H54 (cell line): Measurements from ENCODE around the gene LSAMP.
"Not testable (repeated sequence)": the region's sequence is repeated elsewhere in the genome, so short reads cannot be mapped to it uniquely, and the experiment has no call there.

Experiments used
- DNase-seq: peaks from one replicate; pipeline ENCODE4 v3.0.0; 2011; ENCODE audit warnings: low spot score, mixed read lengths; ENCODE audit not compliant: insufficient read length
- FAIRE-seq: peaks from 3 replicates; lab custom pipeline; 2011; peaks lifted over from hg19 to GRCh38; lab: Jason Lieb, UNC
- POLR2A ChIP-seq: IDR thresholded peaks from 2 replicates; pipeline ENCODE4 v1.6.1; 2011; ENCODE audit warnings: low read depth, mild to moderate bottlenecking, low read length

The LSAMP gene

DNA sequence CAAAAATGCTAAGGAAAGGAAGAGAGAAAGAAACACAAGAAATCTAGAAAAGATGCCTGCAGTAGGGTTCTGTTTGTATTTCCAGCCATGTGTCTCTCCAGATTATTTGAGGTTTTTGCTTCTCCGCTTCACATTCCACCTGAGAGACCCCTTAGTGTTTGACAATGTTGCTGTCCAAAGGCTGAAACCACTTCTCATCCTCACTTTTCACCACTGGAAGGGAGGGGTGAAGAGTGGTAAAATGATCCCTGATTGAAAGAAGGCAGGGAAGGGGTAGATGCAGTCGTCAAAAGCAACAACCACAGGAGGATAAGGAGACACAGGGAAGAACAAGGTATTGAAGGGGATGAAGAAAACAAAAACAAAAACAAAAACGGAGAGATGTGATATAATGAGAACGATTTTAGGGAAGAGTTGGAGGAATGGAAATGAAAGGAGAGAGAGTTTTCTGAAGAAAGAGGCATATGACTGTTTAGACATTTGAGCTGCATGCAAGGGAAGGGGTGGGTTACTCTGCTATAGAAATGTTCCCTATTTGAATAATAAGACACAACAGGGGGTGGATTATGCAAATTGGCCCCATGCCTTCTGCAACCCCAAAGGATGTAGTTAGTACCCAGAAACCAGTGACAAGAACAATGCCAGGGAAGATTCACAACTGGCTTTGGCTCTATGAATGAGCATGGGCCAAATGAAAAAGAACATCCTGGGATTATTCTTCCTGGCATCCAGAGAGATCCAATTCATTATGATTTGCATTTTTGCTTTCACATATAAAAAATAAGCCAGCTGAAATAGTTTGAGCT is 586.1 kb downstream of the LSAMP start:
- TF ChIP-seq POLR2A = no peak
- FAIRE-seq (no peak), DNase-seq (no peak)

DNA sequence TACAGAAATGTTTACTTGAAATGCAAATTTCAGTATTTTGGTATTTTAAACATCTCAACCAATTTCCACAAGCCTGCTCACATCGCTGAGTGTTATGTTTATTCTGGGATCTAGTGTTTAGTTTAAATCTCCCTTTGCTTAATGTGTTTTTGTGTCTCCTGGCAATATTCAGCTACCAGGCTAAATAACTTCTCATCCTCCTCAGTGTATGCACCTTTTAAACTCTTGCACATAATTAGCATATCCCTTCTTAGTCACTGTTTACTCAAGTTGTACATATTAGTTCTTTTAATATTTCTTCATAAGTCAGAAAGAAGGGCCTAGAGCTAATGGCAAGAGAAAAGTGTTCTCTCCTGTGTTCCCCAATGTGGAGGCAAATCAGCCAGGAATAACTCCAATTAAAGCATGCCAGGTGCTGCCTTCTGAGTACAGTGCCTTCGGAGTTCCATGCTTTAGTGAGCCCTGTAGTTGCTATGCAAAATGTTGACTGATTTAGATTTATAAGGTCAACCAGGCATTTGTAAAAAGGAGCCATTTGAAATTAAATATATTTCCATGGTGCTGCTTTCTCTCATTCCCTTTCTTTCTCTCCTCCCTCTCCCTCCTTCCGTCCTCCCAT is 587.7 kb downstream of the LSAMP start:
- FAIRE-seq = no peak
- TF ChIP-seq POLR2A = no peak

DNA sequence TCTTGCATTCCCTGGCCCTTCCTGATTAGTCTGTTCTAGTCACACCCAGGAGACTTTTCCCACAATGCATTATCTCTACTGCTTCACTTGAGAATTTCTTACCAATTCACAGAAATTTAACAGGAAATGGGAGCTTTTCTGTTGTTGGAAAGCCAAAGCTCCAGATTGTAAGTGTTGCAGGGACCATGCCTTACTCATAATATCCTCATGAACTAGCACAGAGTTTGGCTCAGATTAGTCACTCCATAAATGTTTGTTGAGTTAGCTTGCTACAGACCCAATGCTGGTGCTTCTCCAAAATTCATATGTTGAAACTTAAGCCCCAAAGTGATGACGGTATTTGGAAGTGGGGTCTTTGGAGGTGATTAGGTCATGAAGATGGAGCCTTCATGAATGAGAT is 589.4 kb downstream of the LSAMP start:
- no peak for FAIRE-seq
- DNase-seq = no peak
- TF ChIP-seq POLR2A = no peak

More for the DNA sequence above, 587.7 kb downstream of the LSAMP start:
- no peak for DNase-seq

DNA sequence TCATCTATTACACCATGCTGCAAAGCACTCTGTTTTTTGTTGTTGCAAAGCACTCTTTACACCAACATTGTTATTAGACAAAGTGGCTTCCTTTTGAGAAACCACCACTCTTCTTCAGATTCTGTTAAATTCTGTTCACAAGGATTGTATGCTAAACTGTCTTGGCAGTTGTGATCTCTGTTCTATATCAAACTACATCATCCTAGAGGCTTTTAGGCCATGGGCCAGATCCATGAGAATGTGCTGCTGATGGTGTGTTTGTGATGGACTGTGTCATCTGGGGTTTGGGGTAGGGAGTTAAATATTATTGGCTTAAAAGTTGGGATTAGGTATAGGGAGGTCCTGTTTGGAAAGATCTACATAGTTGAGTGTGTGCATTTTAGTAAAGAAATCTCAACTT is 592.2 kb downstream of the LSAMP start:
- no peak for TF ChIP-seq POLR2A
- FAIRE-seq (no peak), DNase-seq (no peak)

DNA sequence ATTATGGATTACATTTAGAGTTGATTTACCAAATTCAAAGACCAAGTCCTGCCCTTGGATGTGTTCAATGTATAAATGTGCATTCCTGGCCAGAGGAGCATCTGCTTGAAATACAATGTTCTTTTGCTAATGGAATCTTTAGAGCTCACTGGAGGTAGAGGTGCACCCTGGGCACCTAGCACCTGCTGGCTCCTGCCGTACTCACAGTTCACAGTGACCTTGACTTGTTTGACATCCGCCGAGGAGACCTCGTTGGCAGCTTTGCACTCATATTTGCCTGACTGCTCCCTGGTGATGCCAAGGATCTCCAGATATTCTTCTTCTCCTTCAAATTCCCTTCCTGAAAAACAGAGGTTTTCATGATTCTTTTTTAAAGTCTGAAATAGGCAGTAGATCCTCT is 593.0 kb downstream of the LSAMP start:
- TF ChIP-seq POLR2A = no peak
- FAIRE-seq (no peak), DNase-seq (no peak)

DNA sequence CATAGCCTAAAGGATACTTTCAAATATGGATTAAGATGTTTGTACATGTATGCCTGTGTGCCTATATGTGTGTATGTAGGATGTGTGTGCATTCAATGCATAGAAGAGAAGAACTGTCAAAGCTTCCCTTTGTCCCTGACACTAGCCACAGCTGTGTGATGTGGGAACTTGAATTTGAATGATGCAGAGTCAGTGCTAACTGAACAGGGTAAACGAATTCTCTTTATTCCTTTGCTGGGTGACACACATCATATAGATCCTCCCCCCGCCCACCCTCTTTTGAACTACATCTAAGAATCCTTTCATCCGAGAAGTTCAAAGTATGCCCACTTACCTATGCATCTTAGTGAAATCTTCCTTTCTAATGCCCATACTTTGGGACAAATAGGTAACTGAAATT is 593.7 kb downstream of the LSAMP start:
- TF ChIP-seq POLR2A = no peak
- DNase-seq (no peak), FAIRE-seq (no peak)

DNA sequence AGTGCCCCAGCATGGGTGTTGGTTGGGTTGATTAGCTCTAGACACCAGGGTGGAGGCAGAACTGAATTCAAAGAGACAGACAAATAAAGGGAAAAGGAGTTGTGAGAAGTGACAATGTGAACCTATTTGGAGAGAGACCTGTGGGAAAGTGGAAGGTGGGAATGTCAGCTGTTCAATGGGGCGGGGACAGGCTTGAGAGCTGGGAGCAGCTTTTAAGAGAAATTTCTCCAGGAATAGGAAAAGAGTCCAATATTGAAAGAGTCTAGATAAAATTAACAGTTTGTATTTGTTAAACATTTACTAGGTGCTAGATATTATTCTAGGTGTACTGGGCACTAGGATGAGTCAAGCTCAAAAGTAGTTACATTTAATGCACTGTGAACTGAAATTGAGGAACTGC is 596.6 kb downstream of the LSAMP start:
- no peak for DNase-seq
- FAIRE-seq = no peak
- TF ChIP-seq POLR2A = no peak

DNA sequence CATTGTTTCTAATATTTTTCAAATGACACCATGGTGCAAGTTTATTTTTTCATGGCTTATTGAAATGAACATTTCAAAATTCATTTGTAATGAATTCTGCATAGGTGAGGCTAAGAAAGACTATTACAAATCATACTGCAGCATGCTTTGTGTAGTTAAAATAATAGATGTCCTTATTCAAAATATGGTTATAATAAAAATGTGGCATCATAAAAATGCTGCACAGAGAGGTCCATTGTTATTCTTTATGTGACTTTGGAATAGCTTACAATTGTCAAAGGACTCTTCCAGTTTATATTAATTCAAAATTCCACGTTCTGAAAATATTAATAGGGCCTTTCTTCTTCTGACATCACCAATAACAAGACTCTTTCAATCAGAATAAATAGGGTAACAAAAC is 599.3 kb downstream of the LSAMP start:
- TF ChIP-seq POLR2A = no peak
- DNase-seq (no peak), FAIRE-seq (no peak)

DNA sequence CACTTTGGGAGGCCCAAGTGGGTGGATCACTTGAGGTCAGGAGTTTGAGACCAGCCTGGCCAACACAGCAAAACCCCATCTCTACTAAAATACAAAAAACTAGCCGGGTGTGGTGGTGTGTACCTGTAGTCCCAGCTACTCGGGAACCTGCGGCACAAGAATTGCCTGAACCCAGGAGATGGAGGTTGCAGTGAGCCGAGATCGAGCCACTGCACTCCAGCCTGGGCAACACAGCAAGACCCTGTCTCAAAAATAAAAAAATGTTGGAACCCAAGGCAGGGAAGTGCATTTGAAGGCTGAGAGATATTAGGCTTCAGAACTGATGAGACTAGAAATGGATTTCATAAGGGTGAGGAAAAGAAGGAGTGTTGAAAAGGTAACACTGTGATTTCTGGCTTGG is 600.6 kb downstream of the LSAMP start:
- not testable (repeated sequence) for DNase-seq, FAIRE-seq

DNA sequence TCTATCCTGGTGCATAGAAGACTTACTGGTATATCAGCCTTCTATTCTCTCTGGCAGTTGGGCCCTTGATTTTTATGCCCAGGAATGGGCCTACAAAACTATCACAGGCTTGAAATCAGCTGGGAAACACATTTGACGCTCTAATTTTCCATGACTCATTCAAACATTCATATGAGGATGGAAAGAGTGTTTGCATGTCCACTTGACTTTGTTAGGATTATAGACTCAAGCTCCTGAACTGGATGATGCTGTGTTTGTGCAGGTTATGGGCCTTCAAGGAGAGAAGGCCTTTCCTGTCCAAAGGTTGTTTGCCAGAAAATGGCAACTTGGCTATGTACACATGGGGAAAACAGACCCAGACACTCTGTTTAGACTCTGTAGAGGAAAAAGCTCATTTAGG is 602.1 kb downstream of the LSAMP start:
- DNase-seq (no peak), FAIRE-seq (no peak)
- TF ChIP-seq POLR2A = no peak

DNA sequence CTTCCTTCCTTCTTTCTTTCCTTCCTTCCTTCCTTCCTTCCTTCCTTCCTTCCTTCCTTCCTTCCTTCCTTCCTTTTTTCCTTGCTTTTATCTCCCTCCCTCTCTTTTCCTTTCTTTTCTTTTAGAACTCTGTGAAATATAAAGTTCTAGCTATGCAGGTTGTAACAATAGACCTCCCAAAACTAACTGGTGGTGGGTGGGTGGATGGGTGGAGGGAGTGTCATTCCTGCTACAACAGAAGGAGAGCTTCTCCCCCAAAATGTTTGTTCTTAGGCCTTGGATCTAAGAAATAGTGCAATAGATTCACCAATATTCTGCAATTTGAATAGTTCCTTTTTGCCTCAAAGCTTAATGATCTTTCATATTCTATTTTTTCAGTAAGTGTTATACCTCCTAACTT is 606.0 kb downstream of the LSAMP start:
- FAIRE-seq (no peak), DNase-seq (no peak)
- TF ChIP-seq POLR2A = no peak

DNA sequence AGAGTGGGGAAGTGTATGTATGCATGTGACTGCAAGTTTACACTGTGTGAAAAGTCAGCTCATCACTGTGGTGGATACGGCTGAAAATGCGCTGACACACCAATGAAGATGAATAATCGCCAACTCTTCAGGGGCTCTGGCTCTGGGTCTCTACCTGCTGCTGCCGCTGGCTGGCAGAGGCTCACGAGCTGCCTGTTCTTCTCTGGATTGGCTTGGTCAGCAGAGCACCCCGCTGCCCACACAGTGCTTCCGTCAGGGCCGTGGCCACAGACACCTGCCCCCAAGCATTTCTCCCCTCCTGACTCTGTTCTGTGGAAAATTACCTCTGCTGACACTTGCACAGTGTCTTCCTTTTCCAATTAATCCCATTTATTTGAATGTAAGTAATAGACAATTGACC is 606.5 kb downstream of the LSAMP start:
- no peak for TF ChIP-seq POLR2A
- DNase-seq = no peak
- FAIRE-seq = no peak

DNA sequence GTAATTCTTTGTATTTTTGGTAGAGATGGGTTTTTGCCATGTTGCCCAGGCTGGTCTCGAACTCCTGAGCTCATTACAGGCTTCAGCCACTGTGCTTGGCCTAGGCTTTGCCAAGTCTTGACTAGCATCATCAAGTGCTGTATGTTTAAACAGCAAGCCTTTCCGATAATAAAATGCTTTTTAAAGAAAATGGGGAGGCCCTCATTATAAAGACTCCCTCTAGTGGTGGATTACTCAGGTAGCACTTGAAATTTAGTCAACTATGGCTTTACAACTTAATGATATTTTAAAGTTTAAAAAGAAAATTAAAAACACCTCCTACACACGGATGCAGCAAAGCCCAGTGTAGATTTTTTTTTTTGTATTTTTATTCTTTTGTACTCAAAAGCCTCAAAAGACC is 608.3 kb downstream of the LSAMP start:
- DNase-seq = peak; percentile 14
- no peak for FAIRE-seq
- no peak for TF ChIP-seq POLR2A

DNA sequence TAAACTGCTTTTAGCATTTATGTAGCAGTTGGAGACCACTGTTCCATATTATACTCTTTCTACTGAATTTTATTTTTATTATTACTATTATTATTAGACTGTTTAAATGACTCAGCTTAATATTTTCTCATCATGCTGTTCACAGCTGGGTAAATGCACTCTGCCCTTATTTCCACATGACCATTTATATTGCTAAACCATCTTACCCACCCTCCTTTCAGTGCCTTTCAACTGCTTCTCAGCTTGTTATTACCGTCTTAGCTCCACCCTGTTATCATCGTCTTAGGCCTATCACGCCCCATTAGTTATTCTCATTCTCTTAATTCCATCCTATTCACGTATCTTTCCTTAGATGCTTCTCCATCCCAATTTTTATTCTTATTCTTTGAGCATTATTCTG is 609.3 kb downstream of the LSAMP start:
- TF ChIP-seq POLR2A = no peak
- FAIRE-seq = no peak
- no peak for DNase-seq

DNA sequence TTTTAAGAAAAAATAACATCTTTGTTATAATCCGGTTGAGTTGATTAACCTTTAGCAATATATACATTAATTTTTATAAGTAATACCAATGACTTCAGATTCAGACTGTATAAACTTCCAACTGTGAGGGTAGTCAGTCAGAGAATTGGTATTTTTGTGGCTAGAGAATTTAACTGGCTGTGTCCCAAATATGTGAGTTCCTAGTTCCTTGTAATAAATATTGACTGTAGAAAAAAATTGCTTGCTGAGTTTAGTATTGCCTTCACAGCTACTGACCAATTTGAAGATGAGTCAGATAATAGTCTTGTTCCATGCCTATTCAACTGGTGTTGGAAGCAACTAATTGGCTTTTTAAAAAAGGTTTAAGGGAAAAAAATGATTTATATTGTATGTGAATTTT is 611.2 kb downstream of the LSAMP start:
- no peak for TF ChIP-seq POLR2A
- DNase-seq (no peak), FAIRE-seq (peak; percentile 91)

DNA sequence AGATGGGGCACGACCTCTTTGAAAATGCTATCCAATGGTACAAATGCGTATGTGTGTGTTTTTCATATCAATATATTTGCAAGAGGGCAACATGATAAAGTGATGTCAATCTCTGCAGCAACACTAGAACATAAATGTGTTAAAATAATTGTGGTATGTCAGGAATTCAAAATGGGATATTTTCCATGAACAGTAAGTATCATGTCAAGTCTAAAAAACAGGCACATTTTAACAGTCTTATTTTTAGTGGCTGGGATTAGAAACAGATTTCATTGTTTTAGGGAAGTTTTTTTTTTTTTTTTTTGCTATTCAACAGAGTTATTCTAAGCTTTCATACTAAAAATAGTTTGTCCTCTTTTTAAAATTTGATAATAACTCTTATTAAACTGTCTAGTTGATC is 612.2 kb downstream of the LSAMP start:
- FAIRE-seq (peak; percentile 55), DNase-seq (no peak)
- no peak for TF ChIP-seq POLR2A
